GM23248 (cell line): Measurements from ENCODE around the gene FAM221A. TPM values are rescaled to one million over a fixed set of nuclear protein-coding genes. Genes with fewer than 3 reads are reported as not detected.
A peak's percentile ranks its signal among the peaks of the same experiment; 100 is the strongest.
"Not testable (repeated sequence)": the region's sequence is repeated elsewhere in the genome, so short reads cannot be mapped to it uniquely, and the experiment has no call there.

Source experiments
- DNase-seq: peaks from one replicate; pipeline ENCODE4 v3.0.0-alpha.2; 2015
- H2AFZ ChIP-seq: fragments of 200-600 bp; sonication (generic); 2 replicates; pipeline ENCODE4 v1.6.1; 2016; ENCODE audit warnings: antibody characterized with exemption
- H3F3A ChIP-seq: fragments of 200-600 bp; sonication (generic); 2 replicates; pipeline ENCODE4 v1.6.1; 2016; ENCODE audit warnings: mild to moderate bottlenecking, antibody characterized with exemption, mixed run types; ENCODE audit not compliant: insufficient read depth
- H3K27ac ChIP-seq: fragments of 200-600 bp; sonication (generic); 2 replicates; pipeline ENCODE4 v1.5.1; 2016; ENCODE audit warnings: mild to moderate bottlenecking
- H3K27me3 ChIP-seq: fragments of 200-600 bp; sonication (generic); replicated peaks from 2 replicates; pipeline ENCODE4 v1.6.1; 2016; ENCODE audit warnings: mild to moderate bottlenecking; ENCODE audit not compliant: insufficient read depth
- H3K36me3 ChIP-seq: fragments of 200-600 bp; sonication (generic); 2 replicates; pipeline ENCODE4 v1.6.1; 2016; ENCODE audit warnings: low read depth, mild to moderate bottlenecking
- H3K4me1 ChIP-seq: fragments of 200-600 bp; sonication (generic); 2 replicates; pipeline ENCODE4 v1.6.1; 2016; ENCODE audit warnings: mild to moderate bottlenecking; ENCODE audit not compliant: insufficient read depth
- H3K4me2 ChIP-seq: fragments of 200-600 bp; sonication (generic); one replicate; pipeline ENCODE4 v1.6.1; 2016; ENCODE audit warnings: mild to moderate bottlenecking; ENCODE audit not compliant: unreplicated experiment
- H3K4me3 ChIP-seq: fragments of 200-600 bp; sonication (generic); 2 replicates; pipeline ENCODE4 v1.5.1; 2016; ENCODE audit warnings: mild to moderate bottlenecking
- H3K79me2 ChIP-seq: fragments of 200-600 bp; sonication (generic); 2 replicates; pipeline ENCODE4 v1.6.1; 2016; ENCODE audit warnings: mild to moderate bottlenecking; ENCODE audit not compliant: insufficient read depth
- H3K9ac ChIP-seq: fragments of 200-600 bp; sonication (generic); 2 replicates; pipeline ENCODE4 v1.6.1; 2016; ENCODE audit warnings: mild to moderate bottlenecking
- H3K9me2 ChIP-seq: fragments of 200-600 bp; sonication (generic); 2 replicates; pipeline ENCODE4 v1.6.1; 2016; ENCODE audit warnings: mixed run types, mild to moderate bottlenecking, moderate library complexity; ENCODE audit not compliant: insufficient read depth
- H3K9me3 ChIP-seq: fragments of 200-600 bp; sonication (generic); one replicate; pipeline ENCODE4 v1.6.1; 2017; ENCODE audit warnings: low read depth
- H4K20me1 ChIP-seq: fragments of 200-600 bp; sonication (generic); 2 replicates; pipeline ENCODE4 v1.6.0; 2016; ENCODE audit not compliant: insufficient read depth
- EZH2 ChIP-seq: fragments of 200-600 bp; sonication (generic); IDR thresholded peaks from 2 replicates; pipeline ENCODE4 v1.6.1; 2018; ENCODE audit warnings: antibody characterized with exemption, mild to moderate bottlenecking; ENCODE audit not compliant: insufficient read depth, poor library complexity, severe bottlenecking
- EZH2phosphoT487 ChIP-seq: fragments of 200-600 bp; sonication (generic); IDR thresholded peaks from 2 replicates; pipeline ENCODE4 v1.6.1; 2018; ENCODE audit warnings: antibody characterized with exemption, moderate library complexity, mild to moderate bottlenecking, low read depth; ENCODE audit not compliant: insufficient read depth
- WGBS, 2 experiments: methylation state at CpG; one replicate each; pipeline ENCODE4 v1.1.6; 2015 to 2017; ENCODE audit warnings: low lambda C conversion rate in 2 of 2, low coverage in 1 of 2; ENCODE audit errors: missing lambda C conversion rate in 2 of 2; 5-methylcytosine and 5-hydroxymethylcytosine counted together
- in situ Hi-C: fragments of 300-500 bp; cut with MboI; formaldehyde crosslinking; loops from 2 replicates; pipeline ENCODE4 v1.15.0; 2020
- polyA plus RNA-seq: library from polyadenylated mRNA; unstranded; fragments of >200 nt; fragmentation: Nextera tagmentation; extraction: Ambion mirVana; gene quantifications from 2 replicates; pipeline ENCODE4 v1.2.1, GENCODE V29; 2016
- total RNA-seq: library from RNA; depleted of rRNA; stranded (reverse); fragments of >200 nt; shearing (Covaris generic); gene quantifications from 2 replicates; pipeline ENCODE4 v1.2.3, GENCODE V29; 2014

The FAM221A gene
- total and polyA plus RNA-seq, 2 experiments from 2014 or later, result 0.43 to 0.60 TPM

GRCh38 chr7:23662984-23663313, 17.1 kb upstream of the FAM221A start:
- no peak overlapping the region for H3K4me2 ChIP-seq
- no peaks in the 10 kb centered on the region for H3K9me3 ChIP-seq
- H3K79me2 ChIP-seq, result no peaks in the 10 kb centered on the region
- WGBS, 2 experiments, result 75 to 86% methylated on average over 2 of the region's 2 CpGs
- H3K9me2 ChIP-seq, result no peaks in the 10 kb centered on the region
- TF ChIP-seq EZH2 (no peak), EZH2phosphoT487 (no peak)
- no peaks in the 10 kb centered on the region for H3F3A ChIP-seq
- in situ Hi-C loops, result no loop called here
- no peak overlapping the region for H3K4me3 ChIP-seq
- no peaks in the 10 kb centered on the region for H4K20me1 ChIP-seq
- no peak overlapping the region for H3K9ac ChIP-seq
- H3K27ac ChIP-seq, result no peak overlapping the region
- no peaks in the 10 kb centered on the region for H3K4me1 ChIP-seq
- no peak overlapping the region for H2AFZ ChIP-seq
- no peak for DNase-seq
- no peaks in the 10 kb centered on the region for H3K36me3 ChIP-seq
- no peaks in the 10 kb centered on the region for H3K27me3 ChIP-seq

- no peaks in the 10 kb centered on the region for H4K20me1 ChIP-seq
- H3K9me2 ChIP-seq, result no peaks in the 10 kb centered on the region
- H3K9ac ChIP-seq, result no peak overlapping the region
- in situ Hi-C loops, result no loop called here
- no peaks in the 10 kb centered on the region for H3K79me2 ChIP-seq
- H3K4me1 ChIP-seq, result no peaks in the 10 kb centered on the region
- DNase-seq, result no peak
- no peak overlapping the region for H2AFZ ChIP-seq
- H3K4me2 ChIP-seq, result no peak overlapping the region
- no peak for TF ChIP-seq EZH2
- no peak for TF ChIP-seq EZH2phosphoT487
- H3K36me3 ChIP-seq, result no peaks in the 10 kb centered on the region
- H3K9me3 ChIP-seq, result no peaks in the 10 kb centered on the region
- H3F3A ChIP-seq, result no peaks in the 10 kb centered on the region
- no peaks in the 10 kb centered on the region for H3K27me3 ChIP-seq
- H3K4me3 ChIP-seq, result no peak overlapping the region
- H3K27ac ChIP-seq, result no peak overlapping the region
Observed at GRCh38 chr7:23664122-23664521, 15.9 kb upstream of the FAM221A start.

- H2AFZ ChIP-seq, result no peak overlapping the region
- in situ Hi-C loops, result no loop called here
- H3K27me3 ChIP-seq, result no peaks in the 10 kb centered on the region; the same call in 1 of the 2 replicates
- no peak overlapping the region for H3K4me2 ChIP-seq
- H3K79me2 ChIP-seq, result no peaks in the 10 kb centered on the region
- H3K9me2 ChIP-seq, result no peaks in the 10 kb centered on the region
- H3K9me3 ChIP-seq, result no peaks in the 10 kb centered on the region
- no peak overlapping the region for H3K27ac ChIP-seq
- H3K36me3 ChIP-seq, result no peaks in the 10 kb centered on the region
- no peaks in the 10 kb centered on the region for H4K20me1 ChIP-seq
- no peak overlapping the region for H3K9ac ChIP-seq
- 52% methylated on average over 3 of the region's 3 CpGs for WGBS, 2 experiments
- no peak for DNase-seq
- H3K4me1 ChIP-seq, result no peaks in the 10 kb centered on the region
- no peaks in the 10 kb centered on the region for H3F3A ChIP-seq
- no peak for TF ChIP-seq EZH2phosphoT487
- TF ChIP-seq EZH2, result no peak
- no peak overlapping the region for H3K4me3 ChIP-seq
Observed at GRCh38 chr7:23672033-23672432, 8.0 kb upstream of the FAM221A start.

GRCh38 chr7:23680414-23681405, 711 bp downstream of the FAM221A start:
- H3K36me3 ChIP-seq, result no peaks in the 10 kb centered on the region
- H3F3A ChIP-seq, result no peaks in the 10 kb centered on the region
- no peaks in the 10 kb centered on the region for H3K9me2 ChIP-seq
- in situ Hi-C loops, result no loop called here
- H3K9me3 ChIP-seq, result no peaks in the 10 kb centered on the region
- H3K4me1 ChIP-seq, result no peaks in the 10 kb centered on the region
- H4K20me1 ChIP-seq, result no peaks in the 10 kb centered on the region
- H3K27me3 ChIP-seq, result no peaks in the 10 kb centered on the region
- H3K27ac ChIP-seq, result no peak overlapping the region
- H3K9ac ChIP-seq, result peak overlapping the region; percentile 43
- H3K79me2 ChIP-seq, result no peaks in the 10 kb centered on the region
- H2AFZ ChIP-seq, result peak overlapping the region; percentile 93
- DNase-seq, result peak; percentile 73
- H3K4me3 ChIP-seq, result peak overlapping the region; percentile 76
- WGBS, 2 experiments, result 8 to 10% methylated on average over 40 to 42 of the region's 42 CpGs
- peak overlapping the region; percentile 89 for H3K4me2 ChIP-seq
- TF ChIP-seq EZH2phosphoT487, result no peak
- no peak for TF ChIP-seq EZH2

- H3K4me1 ChIP-seq, H3K27me3 ChIP-seq, H3F3A ChIP-seq, H3K4me2 ChIP-seq, DNase-seq, in situ Hi-C loops, H3K9me2 ChIP-seq, H3K9ac ChIP-seq, H3K36me3 ChIP-seq, H3K9me3 ChIP-seq, H2AFZ ChIP-seq, H3K4me3 ChIP-seq, H3K79me2 ChIP-seq, H3K27ac ChIP-seq, H4K20me1 ChIP-seq: not testable (repeated sequence)
- 70 to 78% methylated on average over 6 of the region's 6 CpGs for WGBS, 2 experiments
Observed at GRCh38 chr7:23684041-23684440, 4.0 kb downstream of the FAM221A start.
